Activated CD8-positive, alpha-beta memory T cell treated with anti-CD3 and anti-CD28 coated beads, Interleukin-2, amount 50 U/mL, for 48 hours (primary cell): Measurements from ENCODE around the gene TMEM92.
"Not testable (repeated sequence)": the region's sequence is repeated elsewhere in the genome, so short reads cannot be mapped to it uniquely, and the experiment has no call there.

ENCODE experiments used
- DNase-seq: peaks from one replicate; pipeline ENCODE4 v3.0.0-alpha.2; 2020

Gene TMEM92

DNA sequence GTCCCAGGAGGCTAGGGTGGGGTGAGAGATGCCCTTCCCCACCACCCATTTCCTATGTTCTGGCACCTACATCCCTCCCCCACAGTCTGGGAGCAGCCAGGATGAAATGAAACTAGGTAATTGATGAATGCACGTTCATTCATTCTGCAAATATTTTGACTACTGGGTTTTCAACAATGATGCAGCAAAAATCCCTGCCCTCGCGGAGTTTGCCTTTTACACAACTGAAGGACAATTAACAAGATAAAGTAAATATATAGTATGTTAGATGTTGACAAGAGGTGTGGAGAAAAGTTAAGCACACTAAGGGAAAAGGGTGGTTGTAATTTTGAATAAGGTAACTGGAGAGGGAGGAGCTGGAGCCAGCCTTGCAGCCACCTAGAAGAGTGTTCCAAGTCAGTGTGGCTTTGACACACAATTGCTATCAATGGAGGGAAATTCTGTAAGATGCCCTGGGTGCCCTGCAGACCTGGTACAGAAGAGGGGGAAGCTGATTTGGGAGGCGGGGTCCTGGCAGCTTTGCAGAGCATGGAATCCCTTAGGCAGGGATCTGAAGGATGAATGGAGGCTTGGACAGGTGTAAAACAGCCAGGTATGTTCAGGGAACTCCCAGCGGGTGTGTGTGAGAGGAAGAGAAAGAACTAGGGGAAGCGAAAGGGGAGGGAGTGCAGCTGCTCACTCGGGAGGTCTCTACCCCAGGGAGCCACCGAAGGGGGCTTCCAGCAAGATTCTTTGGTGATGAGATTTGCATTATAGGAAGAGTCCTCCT, 2.5 kb downstream of the TMEM92 start:
- no peak for DNase-seq

DNA sequence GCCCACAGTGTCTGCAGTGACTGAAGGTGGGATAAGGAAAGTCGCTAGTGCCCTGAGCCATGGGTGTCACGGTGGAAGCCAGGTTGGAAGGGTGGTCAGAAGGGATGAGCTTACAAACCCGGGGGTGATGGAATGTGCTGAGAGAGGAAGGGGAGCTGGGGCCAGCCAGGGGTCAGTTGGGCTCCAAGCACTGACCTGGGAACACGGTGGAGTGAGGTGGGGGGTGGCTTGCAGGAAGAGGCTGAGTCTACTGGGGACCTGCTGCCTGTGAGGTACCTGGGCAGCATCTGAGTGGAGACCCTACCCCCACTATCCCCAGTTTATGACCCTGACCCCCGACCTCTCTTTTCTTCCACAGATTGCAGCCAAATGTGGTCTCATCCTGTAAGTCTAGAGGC, 3.1 kb downstream of the TMEM92 start:
- no peak for DNase-seq

DNA sequence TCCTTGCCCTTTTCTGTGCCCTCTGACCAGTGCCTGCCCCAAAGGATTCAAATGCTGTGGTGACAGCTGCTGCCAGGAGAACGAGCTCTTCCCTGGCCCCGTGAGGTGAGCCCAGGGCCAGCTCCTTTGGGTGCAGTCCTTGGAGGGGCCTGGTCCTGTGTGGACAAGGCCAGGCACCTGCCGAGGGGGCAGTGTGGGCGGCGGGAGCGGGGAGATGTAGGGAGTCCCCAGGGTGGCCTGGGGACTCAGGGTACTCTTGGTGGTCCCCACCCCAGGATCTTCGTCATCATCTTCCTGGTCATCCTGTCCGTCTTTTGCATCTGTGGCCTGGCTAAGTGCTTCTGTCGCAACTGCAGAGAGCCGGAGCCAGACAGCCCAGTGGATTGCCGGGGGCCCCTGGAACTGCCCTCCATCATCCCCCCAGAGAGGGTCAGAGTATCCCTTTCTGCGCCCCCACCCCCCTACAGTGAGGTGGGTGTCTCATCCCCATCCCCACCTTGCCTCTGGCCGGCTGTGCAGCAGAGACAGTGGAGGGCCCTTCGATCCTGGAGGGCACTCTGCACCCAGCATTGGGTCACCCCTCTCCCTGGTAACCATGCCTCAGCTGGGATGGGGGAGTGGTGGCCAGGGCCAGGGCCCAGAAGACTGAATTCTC, 4.4 kb downstream of the TMEM92 start:
- DNase-seq, result no peak

DNA sequence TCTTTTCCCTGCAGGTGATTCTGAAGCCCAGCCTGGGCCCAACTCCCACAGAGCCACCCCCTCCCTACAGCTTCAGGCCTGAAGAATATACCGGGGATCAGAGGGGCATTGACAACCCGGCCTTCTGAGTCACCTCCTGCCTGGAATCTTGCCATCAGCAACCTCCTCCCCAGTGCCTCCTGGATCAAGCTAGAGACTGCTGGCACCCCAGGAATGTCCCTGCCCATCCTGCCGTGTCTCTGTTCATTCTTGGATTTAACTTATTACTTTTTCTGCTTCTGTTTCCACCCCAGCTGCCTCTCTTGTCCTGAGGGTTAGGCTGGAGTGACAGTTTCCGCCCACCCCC, 4.9 kb downstream of the TMEM92 start:
- DNase-seq, result no peak

DNA sequence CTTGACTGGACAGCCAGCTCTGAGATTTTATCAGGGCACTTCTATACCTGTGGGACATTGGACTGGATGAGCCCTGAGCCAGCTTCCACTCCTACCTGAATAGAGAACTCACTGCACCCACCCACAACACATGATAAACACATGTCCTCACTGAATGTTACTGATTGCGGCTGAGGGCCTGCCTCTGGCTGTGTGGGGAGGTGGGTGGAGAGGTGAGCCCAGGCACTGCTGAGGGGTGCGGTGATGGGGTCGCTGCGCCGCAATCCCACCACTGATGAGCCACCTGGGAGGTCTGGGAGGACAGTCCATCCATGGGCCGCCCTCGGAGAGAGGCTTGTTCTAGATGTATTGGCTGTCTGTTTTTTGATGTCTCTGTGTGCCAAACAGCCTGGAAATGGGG, 5.4 kb downstream of the TMEM92 start:
- DNase-seq, result no peak

DNA sequence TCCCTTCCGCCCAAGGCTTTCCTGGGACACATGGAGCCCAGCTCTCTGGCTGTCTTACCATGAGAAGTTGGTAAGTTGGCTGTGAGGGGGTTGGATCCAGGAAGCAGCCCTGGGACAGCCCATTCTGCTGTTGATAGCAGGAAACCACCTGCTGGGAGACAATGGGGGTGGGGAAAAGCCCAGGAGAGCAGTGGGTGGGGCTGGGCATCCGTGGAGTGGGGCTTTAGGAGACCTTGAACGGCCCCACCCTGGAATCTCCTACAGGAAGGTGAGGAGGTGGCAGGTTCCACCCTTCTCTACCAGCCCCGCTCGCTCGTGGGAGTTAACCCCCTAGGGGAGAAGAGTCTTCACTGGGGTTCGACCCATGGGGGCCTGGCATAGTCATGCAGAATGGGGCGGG, 5.8 kb downstream of the TMEM92 start:
- no peak for DNase-seq

DNA sequence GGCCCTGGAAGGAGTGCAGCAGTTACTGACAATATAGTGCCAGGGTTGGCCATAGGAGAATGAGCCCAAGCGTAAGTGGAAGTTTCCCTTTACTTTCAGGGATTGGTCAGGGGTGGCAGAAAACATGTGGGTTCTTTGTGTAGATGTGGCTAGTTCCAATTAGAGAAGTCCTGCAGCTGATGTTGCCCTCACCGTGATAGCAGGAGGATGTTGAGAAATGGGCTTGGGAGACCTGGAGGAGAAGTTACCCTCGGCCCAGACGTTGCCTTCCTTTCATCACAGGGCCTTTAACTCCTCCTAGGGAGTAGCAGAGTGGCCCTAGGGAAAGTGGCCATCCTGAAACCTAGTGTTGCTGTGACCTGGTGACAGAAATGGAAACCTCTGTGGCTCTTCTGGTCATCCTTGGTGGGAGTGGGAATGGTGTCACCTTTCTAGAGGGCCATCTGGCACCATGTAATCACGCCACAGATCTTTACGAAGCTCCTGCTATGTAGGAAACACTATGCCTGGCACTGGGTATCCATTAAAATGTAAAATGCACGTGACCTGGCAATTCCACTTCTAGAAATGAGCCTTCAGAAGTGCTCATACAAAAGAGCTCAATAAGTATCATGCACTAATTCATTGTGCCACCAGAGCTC, 6.7 kb downstream of the TMEM92 start:
- no peak for DNase-seq

DNA sequence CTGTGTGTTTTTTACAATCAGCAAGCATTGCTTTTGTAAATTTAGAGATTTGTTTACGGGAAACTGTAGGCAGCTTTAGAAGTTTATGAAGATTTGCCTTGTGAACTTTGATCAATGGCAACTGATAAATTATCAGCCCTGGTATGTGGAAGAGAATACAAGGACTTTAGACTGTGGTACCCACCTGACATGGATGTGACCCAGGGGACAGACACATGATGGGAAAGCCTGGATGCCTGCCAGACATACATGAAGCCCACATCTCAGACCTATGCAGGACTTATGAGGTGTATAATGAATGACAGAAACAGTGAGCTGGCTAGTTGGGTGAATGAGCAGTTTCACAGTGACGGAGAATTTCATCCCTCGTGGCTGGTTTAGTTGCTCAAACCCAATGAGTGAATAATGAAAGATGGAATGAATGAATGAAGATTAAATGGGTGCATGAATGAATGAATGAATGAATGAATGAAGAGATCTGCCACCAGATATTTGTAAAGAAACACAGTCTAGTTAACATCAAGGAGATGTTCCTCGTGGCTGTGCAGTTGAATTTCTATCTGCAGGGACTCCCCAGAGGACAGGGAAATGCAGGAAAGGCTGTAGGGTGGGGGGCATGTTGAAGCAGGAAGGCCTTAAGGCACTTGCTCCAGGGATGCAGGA, 7.6 kb downstream of the TMEM92 start:
- DNase-seq, result no peak

DNA sequence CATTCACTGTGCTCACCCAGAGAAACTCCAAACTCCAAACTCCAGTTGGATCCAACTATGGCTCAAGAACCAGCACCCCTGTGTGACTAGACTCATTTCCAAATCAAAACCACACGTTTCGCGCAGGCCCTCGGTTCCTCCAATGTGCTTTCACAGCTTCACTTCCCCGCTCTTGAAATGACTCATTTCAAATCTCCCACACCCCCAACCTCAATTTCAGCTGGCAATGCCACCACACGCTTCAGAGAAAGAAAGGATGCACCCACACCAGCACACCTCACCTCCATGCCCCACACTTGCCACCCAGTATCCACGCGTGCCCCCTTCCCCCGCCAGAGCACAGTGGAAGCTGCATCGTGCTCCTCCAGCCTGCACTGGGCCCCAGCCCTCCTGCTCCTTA, 9.0 kb downstream of the TMEM92 start:
- DNase-seq, result no peak

DNA sequence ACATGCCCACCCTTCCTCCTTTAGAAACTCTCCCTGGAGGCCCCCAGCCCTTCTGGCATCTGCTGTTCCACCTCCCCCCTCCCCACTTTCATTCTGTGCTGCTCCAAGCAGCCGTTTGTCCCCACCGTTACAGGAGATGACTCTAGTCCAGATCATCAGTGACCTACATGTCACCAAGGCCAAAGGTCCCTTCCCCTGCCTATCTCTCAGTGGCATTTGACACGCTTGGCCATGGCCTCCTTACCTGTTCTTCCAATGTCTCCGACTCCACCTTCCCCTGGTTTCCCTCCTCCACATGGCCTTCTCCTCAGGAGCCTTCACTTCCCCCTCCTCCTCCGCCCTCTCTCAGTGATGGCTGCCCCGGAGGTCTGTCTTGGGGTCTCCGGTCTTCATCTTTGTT, 9.4 kb downstream of the TMEM92 start:
- no peak for DNase-seq

DNA sequence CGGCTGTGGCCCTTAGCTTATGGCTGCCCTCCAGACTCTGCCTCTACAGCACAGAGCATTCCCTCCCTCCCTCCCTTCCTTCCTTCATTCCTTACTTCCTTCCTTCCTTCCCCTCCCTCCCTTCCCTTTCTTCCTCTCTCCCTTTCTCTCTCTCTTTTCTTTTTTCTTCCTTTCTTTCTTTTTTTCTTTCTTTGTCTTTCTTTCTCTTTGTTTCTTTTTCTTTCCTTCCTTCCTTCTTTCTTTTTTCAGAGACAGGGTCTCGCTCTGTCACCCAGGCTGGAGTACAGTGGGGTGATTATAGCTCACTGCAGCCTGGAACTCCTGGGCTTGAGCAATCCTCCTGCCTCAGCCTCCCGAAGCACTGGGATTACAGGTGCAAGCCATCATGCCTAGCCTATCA, 11.7 kb downstream of the TMEM92 start:
- DNase-seq, result no peak

DNA sequence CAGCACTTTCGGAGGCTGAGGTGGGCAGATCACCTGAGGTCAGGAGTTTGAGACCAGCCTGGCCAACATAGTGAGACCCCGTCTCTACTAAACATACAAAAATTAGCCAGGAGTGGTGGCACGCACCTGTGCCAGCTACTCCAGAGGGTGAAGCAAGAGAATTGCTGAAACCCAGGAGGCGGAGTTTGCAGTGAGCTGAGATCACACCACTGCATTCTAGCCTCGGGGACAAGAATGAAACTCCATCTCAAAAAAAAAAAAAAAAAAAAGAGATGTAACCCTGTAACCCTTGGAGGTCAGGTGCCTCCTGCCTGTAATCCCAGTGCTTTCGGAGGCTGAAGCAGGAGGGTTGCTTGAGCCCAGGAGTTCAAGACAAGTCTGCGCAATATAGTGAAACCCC, 13.0 kb downstream of the TMEM92 start:
- not testable (repeated sequence) for DNase-seq

DNA sequence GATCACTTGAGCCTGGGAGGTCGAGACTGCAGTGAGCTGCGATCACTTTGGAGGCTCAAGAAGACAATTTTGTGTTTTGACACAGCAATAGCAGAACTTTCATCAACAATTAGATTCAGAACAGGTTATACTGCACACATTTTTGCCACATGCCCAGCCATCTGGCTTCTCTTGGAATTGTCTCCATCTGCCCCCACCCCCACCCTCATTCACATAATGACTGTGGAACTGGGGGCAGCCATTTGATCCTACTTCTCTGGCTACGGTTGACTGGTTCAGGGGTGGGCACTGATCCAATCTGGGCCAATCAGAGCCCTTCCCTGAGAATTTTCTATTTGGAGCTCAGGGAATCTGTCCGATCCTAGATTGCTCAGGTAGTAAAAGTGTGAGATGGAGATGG, 14.0 kb downstream of the TMEM92 start:
- no peak for DNase-seq

DNA sequence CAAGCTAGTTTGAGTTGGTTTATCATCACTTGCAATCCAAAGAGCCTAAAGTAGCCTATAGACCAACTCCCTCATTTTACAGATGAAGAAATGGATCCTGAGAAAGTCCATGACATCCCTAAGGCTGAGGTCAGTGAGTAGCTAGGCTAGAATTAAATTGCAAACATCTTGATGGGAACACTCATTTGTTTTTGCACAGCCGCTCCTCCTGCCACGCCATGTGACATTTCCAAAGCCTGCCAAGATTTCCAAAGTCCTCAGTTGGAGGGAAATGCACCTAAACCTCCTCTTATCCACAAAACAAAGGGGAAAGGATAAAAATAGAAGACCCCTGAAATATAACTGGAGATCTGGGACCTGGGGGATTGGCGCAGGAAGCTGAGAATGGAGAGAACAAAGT, 15.0 kb downstream of the TMEM92 start:
- DNase-seq, result no peak

DNA sequence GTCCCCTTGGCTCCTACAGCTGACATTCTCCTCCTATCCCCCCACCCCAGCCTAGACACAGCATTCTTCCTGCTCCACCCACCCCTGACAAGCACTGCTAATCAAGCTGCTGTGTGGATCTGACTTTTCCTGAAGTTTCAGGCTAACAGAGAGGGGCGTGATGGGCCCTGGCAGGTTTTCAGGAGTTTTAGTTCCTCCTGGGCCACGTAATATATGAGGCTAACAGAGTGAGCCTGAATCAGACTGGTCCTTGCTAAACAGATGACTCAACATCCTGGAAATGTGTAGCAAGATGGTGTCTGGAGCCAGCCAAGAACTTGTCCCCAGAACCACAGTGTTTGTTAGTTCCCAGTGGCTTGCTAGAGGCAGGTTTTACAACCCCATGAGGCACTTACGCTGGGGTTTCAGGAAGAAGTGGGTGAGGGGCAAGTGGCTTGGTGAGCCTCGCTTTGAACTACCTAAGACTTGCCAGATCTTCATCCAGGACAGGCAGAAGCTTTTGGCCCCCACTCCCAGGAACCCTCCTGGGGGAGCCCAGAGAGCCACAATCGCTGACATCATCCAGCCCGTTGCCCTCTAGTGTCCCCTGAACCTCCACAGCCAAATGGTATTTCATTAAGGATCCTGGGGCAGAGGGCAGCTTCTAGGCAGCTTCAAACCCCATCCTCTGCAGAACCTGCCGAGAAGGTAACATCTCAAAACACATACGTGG, 15.9 kb downstream of the TMEM92 start:
- DNase-seq, result no peak

DNA sequence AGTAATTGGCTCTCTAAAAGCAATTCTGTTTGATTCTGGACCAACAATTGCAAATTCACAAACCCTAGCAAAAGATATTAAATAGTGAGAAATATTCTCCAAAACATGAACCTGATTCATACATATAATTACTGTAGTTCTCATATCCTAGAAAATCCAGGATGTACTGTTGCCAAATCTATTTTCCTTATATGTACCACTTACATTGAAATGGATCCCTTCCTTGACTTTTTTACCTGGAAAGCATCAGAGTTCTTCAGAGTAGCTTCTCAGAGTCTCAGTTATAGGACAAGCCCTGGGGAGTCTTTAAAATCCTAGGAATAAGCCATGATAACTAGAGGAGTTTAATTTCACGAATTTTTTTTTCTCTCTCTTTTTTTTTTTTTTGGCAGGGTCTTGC, 16.7 kb downstream of the TMEM92 start:
- DNase-seq, result no peak

DNA sequence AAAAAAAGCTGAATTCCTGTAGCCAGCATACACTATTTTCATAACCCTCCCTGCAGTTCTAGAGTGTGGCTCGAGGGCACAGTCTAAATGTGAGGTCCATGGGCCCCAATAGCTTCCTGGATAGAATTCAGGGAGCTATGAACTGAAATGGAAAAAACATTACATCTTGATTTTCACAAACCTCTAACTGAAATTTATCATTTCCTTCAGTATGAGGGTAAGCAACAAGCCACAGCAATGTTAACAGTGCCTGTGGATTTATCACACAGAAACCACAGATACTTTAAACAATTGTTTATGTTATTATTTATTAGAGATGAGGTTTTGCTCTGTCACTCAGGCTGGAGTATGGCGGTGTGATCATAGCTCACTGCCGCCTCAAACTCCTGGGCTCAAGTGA, 18.2 kb downstream of the TMEM92 start:
- DNase-seq, result no peak

DNA sequence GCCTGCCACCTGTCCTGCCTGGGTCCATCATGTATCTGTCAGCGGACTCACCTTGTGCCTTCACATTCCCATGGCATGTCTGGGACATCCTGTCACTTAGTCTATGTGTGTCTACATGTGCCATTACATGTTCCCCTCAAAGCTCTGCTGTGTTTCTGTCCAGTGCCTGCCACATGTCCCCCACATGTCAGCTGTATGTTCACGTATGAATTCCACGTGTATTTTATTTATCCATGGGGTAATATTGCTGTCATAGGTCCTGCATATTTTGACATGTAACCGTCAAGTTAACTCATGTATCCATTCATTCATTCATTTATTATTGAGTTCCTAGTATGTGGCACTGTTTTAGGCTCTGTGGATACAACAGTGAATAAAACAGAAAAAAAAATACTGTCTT, 20.8 kb downstream of the TMEM92 start:
- DNase-seq, result no peak

DNA sequence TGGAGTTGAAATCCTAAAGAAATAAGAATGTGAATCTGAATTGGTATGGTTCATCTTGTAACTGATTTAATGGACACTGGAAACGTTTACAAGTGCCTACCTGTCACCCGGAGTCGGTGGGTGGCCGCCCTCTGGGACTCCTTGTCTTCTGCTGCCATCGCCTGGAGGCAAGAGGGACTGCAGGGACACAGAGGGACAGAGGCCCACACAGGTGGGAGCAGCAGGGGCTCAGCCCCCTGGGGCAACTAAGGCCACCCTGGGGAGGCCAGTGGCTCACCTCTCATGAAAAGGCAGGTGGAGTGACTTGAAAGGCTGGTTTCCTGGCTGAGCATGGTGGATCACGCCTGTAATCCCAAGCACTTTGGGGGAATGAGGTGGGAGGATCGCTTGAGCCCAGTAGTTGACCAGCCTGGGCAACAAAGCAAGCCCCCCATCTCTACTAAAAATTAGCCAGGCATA, 23.2 kb downstream of the TMEM92 start:
- peak; percentile 91 for DNase-seq

DNA sequence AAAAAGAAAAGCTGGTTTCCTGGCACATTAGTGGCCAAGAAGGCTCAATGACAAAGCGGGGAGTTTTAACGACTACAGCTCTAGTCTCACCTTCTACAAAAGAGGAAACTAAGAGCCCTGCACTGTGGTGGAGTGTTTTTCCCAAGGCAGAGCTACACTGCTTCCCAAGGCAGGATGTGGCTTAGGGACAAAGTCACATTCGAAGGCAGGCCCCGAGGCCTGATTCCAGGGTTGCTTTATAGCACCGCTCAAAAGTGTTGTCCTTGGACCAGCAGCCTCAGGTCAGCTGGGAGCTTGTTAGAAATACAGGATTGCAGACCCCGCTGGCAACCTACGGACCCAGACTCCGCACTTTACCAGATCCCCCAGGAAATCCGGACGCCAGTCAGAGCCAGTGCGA, 23.8 kb downstream of the TMEM92 start:
- DNase-seq, result no peak

DNA sequence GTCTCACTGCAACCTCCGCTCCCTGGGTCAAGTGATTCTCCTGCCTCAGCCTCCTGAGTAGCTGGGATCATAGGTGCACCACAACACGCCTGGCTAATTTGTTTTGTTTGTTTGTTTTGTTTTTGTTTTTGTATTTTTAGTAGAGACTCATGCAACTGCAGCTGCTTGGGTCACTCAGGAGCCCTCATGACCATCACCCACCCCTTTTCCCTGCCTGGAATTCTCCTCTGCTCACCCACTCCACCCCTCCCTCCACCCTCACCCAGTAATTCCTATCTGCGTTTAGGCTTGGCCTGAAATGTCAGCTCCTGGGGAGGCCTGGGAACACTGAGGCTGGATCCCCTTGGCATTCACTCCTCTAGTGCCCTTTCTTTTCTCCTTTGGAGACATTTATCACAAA, 25.5 kb downstream of the TMEM92 start:
- DNase-seq, result no peak

DNA sequence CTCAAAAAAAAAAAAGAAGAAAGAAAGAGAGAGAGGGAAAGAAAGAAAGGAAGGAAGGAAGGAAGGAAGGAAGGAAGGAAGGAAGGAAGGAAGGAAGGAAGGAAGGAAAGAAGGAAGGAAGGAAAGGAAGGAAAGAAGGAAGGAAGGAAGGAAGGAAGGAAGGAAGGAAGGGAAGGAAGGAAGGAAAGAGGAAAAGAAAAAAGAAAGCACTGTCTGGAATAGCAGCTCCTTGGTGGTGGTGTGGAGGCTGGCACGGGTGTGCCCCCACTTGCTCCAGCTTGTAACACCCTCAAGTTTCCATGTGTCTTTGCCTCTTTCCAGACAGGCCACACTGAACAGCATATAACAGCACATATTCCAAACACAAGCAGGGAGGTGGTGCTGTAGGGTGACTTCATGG, 26.6 kb downstream of the TMEM92 start:
- DNase-seq, result not testable (repeated sequence)

DNA sequence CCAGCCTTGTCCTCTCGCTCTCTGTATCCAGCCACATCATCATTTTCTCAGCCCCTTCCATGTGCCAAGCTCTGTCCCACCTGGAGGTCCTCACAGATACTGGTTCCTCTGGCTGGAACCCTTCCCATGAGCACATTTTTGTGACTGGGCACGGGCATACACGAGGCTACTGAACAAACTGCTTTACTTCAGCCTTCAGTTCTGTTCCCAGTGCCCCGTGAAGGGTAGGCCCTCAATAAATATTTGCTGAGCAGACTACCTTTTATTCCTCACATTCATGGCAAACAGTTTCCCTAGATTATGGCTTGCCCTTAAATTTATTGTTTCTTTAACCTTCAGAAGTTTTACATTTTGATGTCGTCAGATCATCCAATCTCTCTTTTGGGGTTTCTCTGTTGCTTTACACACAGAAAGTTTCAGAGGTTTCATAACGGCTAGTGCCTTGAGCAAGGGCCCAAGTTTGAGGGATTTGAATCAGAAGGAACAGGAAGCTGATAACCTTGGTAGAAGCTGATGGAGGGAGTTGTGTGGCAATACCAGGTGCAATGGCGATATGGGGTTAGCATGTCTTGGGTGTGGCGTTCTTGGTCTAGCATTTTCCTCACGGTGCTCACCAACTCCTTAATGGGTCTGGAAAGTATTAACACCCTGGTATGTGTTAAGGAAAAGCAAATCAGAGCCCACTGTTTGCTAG, 27.8 kb downstream of the TMEM92 start:
- no peak for DNase-seq
